HG03354 (cell line): ENCODE measurements around the gene WNT5A.
"Not testable (repeated sequence)": the region's sequence is repeated elsewhere in the genome, so short reads cannot be mapped to it uniquely, and the experiment has no call there.

Source experiments
- ATAC-seq: cut with Tn5 transposase; IDR thresholded peaks from one replicate; pipeline ENCODE4 v1.9.1; 2021; ENCODE audit warnings: mild to moderate bottlenecking; ENCODE audit not compliant: unreplicated experiment, poor library complexity, severe bottlenecking

WNT5A gene

GRCh38 chr3:55508335-55508734, 21.2 kb upstream of the WNT5A start:
- no peak for ATAC-seq

DNA sequence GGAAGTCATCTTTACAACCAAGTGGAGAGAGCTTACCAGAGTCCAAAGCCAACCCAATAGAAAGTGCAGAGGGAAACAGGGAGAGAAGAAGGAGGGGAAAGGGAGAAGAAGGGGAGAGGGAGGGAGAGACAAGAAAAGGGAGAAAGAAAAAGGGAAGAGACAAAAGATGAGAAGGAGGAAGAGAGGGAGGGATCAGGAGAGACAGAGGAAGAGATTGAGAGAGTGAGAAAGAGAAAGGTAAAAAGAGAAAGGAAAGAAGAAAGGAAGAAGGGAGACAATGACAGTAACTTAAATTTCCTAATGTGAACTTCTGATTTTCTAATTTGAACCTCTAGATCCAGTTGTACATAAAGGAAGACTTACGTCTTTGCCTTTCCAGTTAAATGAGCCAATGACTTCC, 20.7 kb upstream of the WNT5A start:
- ATAC-seq: no peak

GRCh38 chr3:55505776-55506175, 18.7 kb upstream of the WNT5A start:
- ATAC-seq: no peak

DNA sequence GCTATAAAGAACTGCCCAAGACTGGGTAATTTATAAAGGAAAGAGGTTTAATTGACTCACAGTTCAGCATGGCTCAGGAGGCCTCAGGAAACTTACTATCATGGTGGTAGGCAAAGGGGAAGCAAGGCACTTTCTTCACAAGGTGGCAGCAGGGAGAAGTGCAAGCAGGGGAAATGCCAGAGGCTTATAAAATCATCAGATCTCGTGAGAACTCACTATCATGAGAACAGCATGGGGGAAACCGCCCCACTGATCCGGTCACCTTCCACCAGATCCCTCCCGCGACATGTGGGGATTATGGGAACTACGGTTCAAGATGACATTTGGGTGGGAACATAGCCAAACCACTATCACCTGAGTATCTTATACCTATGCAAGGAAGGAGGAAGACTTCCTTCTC, 18.0 kb upstream of the WNT5A start:
- ATAC-seq: not testable (repeated sequence)

- no peak for ATAC-seq
Observed at GRCh38 chr3:55501905-55502304, 14.8 kb upstream of the WNT5A start.

DNA sequence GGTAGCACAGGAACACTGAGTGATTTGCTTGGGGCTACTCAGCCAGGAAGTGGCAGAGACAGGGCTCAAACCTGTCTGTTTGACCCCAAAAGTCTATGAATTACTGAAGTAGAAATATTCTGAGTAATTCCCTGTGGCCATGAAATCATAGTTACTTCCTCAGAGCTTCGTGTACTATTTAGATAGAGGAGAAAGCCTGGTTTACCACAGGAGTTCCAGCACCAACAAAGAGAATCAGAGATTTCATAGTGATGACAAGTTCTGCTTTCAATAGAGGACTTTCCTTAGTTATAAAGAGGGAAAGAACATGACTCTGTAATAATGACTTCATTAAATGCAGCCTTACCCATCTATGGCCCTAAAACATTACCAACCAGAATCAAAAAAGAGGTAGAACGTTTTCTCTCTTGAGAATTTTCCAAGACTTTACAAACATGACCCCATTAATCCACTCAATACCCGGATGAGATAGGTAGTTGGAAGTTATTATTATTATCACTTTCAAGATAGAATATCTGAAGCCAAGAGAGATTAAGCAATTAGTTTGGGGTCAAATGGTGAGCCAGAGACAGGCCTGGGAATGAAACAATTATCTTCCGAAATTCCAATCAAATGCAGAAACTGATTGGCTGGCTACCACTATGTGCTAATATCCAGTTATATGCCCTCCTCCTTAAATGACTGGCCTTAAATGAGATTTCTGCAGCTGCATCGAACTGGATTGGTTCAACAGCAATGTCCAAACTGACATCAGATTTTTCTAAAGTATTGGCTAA, 13.6 kb upstream of the WNT5A start:
- ATAC-seq: no peak

- no peak for ATAC-seq
Observed at GRCh38 chr3:55498520-55498919, 11.4 kb upstream of the WNT5A start.

DNA sequence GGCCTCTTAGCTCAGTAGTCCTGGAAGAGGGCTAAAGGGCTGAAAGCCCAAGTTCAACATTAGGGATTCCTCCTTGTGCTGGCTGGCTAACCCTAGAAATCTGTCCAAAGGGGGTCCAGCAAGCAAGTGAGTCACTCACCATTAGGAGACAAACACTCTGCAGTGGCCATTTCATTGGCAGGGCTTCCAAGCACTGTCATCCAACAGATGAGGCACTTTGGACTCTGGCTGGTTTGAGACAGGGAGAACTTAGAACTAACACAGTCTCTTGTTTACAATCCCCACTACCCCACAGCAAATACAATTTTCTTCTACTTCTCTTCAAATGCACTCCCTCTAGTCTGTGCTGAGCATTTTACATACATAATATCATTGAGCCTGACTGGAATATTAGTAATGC, 10.1 kb upstream of the WNT5A start:
- no peak for ATAC-seq

DNA sequence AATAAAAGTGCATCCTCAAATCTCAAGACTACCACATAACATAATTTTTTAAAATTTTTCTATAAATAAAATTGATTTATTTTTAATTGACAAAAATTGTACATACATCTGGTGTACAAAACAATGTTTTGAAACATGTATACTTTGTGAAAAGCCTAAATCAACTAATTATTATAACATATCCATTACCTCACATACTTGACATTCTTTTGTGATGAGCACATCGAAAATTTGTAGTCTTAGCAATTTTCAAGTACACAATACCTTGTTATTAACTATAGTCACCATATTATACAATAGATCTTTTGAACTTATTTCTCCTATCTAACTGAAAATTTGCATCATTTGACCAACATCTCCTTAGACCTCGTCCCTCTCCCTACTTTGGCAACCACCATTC, 7.9 kb upstream of the WNT5A start:
- ATAC-seq: no peak

DNA sequence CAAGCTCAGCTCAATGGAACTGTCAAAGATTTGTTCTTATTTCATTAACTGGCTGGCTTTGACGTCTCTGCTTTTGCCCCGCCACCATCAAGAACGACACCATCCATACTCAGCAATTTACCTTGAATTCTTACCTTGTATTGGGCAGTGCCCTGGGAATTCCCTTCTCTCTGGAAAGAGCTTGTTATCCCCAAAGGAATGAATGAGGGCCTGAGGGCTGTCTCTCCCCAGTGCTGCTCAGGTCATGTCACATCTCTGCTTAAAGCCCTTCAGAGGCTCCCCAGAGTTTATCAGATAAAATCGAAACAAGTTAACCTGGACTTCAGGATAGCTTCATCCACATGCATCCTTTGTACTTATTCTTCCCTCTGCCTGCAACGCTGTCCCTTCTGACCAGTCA, 5.9 kb upstream of the WNT5A start:
- no peak for ATAC-seq

GRCh38 chr3:55491296-55491816, 4.2 kb upstream of the WNT5A start:
- no peak for ATAC-seq

DNA sequence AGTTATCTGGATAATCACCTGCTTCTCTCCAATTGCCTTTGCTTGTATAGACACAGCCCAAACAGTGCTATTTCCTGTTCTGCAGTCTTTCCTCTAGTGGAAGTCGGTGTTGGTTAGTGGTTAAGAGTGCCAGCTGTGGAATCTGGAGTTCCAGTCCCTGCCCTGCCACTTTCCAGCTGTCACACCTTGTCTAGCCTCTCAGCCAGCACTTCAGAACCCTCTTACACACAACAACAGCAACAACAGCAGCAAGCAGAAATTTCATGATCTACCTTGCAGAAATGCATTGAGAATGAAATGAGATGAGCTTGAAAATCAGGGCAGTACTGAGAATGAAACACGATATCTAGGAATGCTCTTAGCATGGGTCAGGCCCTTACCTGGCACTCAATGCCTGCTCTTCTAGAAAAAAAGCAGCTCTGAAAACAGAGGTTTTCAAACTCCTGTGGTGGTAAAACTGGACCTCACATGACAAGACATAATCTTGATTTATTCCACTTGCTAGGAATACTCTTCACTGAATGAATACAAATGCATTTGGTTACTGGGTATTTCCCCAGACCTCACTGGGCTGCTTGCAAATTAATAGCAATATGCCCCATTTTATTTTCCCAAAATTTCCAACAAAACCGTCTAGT, 3.3 kb upstream of the WNT5A start:
- no peak for ATAC-seq

GRCh38 chr3:55489798-55490132, 2.7 kb upstream of the WNT5A start:
- ATAC-seq: no peak

DNA sequence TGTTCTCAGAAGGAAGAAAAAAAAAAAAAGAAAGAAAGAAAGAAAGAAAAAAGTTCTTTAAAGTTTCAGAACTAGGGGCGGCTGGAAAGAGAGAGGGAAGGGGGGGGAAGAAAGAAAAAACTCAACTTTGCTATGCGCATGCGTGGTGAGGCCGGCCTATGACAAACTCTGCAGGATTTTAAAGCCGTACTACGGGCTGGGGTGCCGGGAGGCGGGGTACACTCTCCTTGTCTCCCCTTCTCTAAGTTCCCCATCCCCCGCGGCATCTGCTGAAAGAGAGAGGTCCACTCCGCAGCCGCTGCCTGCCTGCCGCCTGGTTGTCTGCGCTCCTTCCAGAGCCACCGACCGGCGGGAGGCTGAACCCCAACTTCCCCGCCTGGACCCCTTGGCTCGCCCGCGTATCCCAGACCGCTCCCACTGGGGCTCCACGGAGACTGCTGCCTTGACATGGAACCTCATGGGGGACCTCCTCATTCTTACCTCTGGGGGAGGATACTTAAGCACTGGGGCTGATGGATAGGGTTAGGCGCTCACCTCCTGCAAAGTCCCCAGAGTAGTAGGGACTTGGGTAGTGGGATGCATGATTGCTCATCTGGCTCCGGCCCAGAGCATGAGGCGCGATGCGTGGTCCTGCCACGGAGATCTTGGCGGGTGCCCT, 1.4 kb upstream of the WNT5A start:
- no peak for ATAC-seq

DNA sequence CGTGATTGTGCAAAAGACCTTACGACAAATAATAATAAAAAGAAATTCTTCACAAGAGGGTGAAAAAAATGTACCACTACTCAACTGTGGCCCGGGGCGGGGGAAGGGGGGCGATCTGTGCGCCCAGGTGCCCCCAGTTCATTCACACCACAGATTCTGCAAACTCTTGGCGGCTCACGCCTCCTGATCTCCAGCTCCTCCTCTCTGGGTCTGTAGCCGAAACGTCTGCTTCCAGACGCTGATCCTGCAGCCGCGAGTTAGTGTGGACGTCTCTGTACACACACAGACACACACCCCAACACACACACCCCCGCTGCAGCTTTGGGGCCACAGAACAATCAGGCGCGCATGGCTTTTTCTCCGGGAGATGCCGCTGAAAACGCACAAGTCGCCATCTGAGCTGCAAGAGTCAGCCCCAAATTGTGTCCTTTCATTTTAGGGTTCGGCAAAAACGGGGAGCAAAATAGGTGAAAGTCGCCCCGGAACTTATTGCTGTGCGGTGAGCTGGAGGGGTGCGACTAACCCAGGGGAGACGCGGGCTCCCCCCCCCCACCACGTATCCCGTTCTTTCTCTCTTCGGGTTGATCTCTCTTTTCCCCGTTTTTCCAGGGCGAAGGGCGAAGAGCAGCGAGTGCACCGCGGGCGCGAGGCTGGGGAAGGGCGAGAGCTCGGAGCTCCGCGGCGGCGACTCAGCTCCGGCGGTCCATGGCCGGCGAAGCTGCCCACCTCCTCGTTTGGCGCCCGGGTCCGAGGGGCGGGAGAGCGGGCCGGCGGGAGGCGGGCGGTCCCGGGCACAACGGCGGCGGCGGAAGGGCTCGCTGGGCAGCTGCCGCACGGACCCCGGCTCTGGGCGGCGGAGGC, 505 bp upstream of the WNT5A start:
- no peak for ATAC-seq

- ATAC-seq: no peak
Observed at GRCh38 chr3:55486101-55486856, 827 bp downstream of the WNT5A start.

- ATAC-seq: peak; percentile 72
Observed at GRCh38 chr3:55484801-55485791, 2.0 kb downstream of the WNT5A start.

GRCh38 chr3:55484191-55484689, 2.9 kb downstream of the WNT5A start:
- ATAC-seq: no peak
